OCI-LY1 (cell line): ENCODE data around the gene STK11.
A peak's percentile ranks its signal among the peaks of the same experiment; 100 is the strongest.

Experiments used
- H2AFZ ChIP-seq: fragments of 200-600 bp; sonication (generic), shearing (Covaris generic); 2 replicates; pipeline ENCODE4 v1.6.0; 2014; ENCODE audit warnings: antibody characterized with exemption, mild to moderate bottlenecking, low read length
- H3F3A ChIP-seq: fragments of 200-600 bp; sonication (generic), shearing (Covaris generic); 2 replicates; pipeline ENCODE4 v1.6.0; 2014; ENCODE audit warnings: mild to moderate bottlenecking, antibody characterized with exemption, low read length, moderate library complexity; ENCODE audit not compliant: insufficient read depth
- H3K27ac ChIP-seq: fragments of 200-600 bp; sonication (generic); 2 replicates; pipeline ENCODE4 v1.5.1; 2014; ENCODE audit warnings: low read length, mixed run types, mild to moderate bottlenecking, low read depth; ENCODE audit not compliant: poor library complexity, severe bottlenecking
- H3K27me3 ChIP-seq: fragments of 200-600 bp; sonication (generic); 2 replicates; pipeline ENCODE4 v1.6.0; 2014; ENCODE audit warnings: antibody characterized with exemption, mild to moderate bottlenecking, low read length, moderate library complexity; ENCODE audit not compliant: insufficient read depth
- H3K36me3 ChIP-seq: fragments of 200-600 bp; sonication (generic); 2 replicates; pipeline ENCODE4 v1.6.1; 2014; ENCODE audit warnings: mild to moderate bottlenecking, antibody characterized with exemption, low read length, moderate library complexity, mixed read lengths; ENCODE audit not compliant: insufficient read depth
- H3K4me1 ChIP-seq: fragments of 200-600 bp; sonication (generic); 2 replicates; pipeline ENCODE4 v1.5.1; 2014; ENCODE audit warnings: mild to moderate bottlenecking, low read length, moderate library complexity; ENCODE audit not compliant: insufficient read depth, severe bottlenecking
- H3K4me2 ChIP-seq: fragments of 200-600 bp; sonication (generic), shearing (Covaris generic); 2 replicates; pipeline ENCODE4 v1.6.1; 2014; ENCODE audit warnings: low read length
- H3K4me3 ChIP-seq: fragments of 200-600 bp; sonication (generic); 2 replicates; pipeline ENCODE4 v1.5.1; 2014; ENCODE audit warnings: low read length, low read depth, mild to moderate bottlenecking, mixed read lengths; ENCODE audit not compliant: poor library complexity, severe bottlenecking
- H3K79me2 ChIP-seq: fragments of 200-600 bp; shearing (Covaris generic); 2 replicates; pipeline ENCODE4 v1.6.1; 2016; ENCODE audit warnings: mixed run types, low read length, mixed read lengths; ENCODE audit not compliant: insufficient read depth
- H3K9ac ChIP-seq: fragments of 200-600 bp; sonication (generic), shearing (Covaris generic); 2 replicates; pipeline ENCODE4 v1.6.1; 2014; ENCODE audit warnings: mild to moderate bottlenecking, low read length, mixed read lengths
- H3K9me2 ChIP-seq: fragments of 200-600 bp; sonication (generic), shearing (Covaris generic); 2 replicates; pipeline ENCODE4 v1.6.1; 2014; ENCODE audit warnings: low read depth, mild to moderate bottlenecking, low read length, mixed read lengths
- H3K9me3 ChIP-seq: fragments of 200-600 bp; shearing (Covaris generic); 2 replicates; pipeline ENCODE4 v1.6.1; 2014; ENCODE audit warnings: low read length, mixed read lengths
- H4K20me1 ChIP-seq: fragments of 200-600 bp; sonication (generic), shearing (Covaris generic); 2 replicates; pipeline ENCODE4 v1.6.0; 2016; ENCODE audit warnings: mild to moderate bottlenecking, low read length; ENCODE audit not compliant: insufficient read depth
- CTCF ChIP-seq: fragments of 200-600 bp; sonication (generic), shearing (Covaris generic); IDR thresholded peaks from 2 replicates; pipeline ENCODE4 v1.5.1; 2017; ENCODE audit warnings: mild to moderate bottlenecking, antibody characterized with exemption, low read length, moderate library complexity, mixed read lengths
- EZH2 ChIP-seq: fragments of 200-600 bp; sonication (generic), shearing (Covaris generic); IDR thresholded peaks from 2 replicates; pipeline ENCODE4 v1.8.0; 2017; ENCODE audit warnings: borderline replicate concordance, mixed run types, mild to moderate bottlenecking, antibody characterized with exemption, low read length, moderate library complexity, mixed read lengths

STK11 gene

GRCh38 chr19:1266916-1267476 is 61.4 kb downstream of the STK11 start:
- Histone ChIP-seq H3F3A (0 out of 2 replicates have a peak, but pooled peaks cover 5% of the 10 kb centered on the region), H3K27me3 (no peaks in the 10 kb centered on the region), H3K36me3 (peaks cover 24% of the 10 kb centered on the region), H2AFZ (no peak overlapping the region), H3K4me3 (peak overlapping the region; percentile 93), H3K79me2 (peaks cover 16% of the 10 kb centered on the region), H3K9me3 (no peaks in the 10 kb centered on the region), H3K9me2 (no peaks in the 10 kb centered on the region), H3K4me1 (peaks cover 82% of the 10 kb centered on the region), H3K27ac (peak overlapping the region; percentile 89), H4K20me1 (no peaks in the 10 kb centered on the region), H3K4me2 (peak overlapping the region; percentile 64), H3K9ac (peak overlapping the region; percentile 49; the same call in 1 of the 2 replicates)
- TF ChIP-seq EZH2: no peak
- peak; percentile 89 for TF ChIP-seq CTCF

- peaks cover 16% of the 10 kb centered on the region for H3K79me2 ChIP-seq
- TF ChIP-seq EZH2: no peak
- TF ChIP-seq CTCF: no peak
- peaks cover 31% of the 10 kb centered on the region for H3K36me3 ChIP-seq
- H3K9me3 ChIP-seq: no peaks in the 10 kb centered on the region
- H3K4me3 ChIP-seq: peak overlapping the region; percentile 93
- peaks cover 80% of the 10 kb centered on the region for H3K4me1 ChIP-seq
- peaks cover 11% of the 10 kb centered on the region; the same call in 1 of the 2 replicates for H3F3A ChIP-seq
- H3K4me2 ChIP-seq: peak overlapping the region; percentile 64
- no peaks in the 10 kb centered on the region for H3K9me2 ChIP-seq
- peak overlapping the region; percentile 18 for H3K27ac ChIP-seq
- peak overlapping the region; percentile 7; the same call in 1 of the 2 replicates for H3K9ac ChIP-seq
- H4K20me1 ChIP-seq: no peaks in the 10 kb centered on the region
- H3K27me3 ChIP-seq: no peaks in the 10 kb centered on the region
- no peak overlapping the region for H2AFZ ChIP-seq
Measured at GRCh38 chr19:1267477-1268225, 62.1 kb downstream of the STK11 start.

- Histone ChIP-seq H3K4me1 (peaks cover 78% of the 10 kb centered on the region), H3K79me2 (peaks cover 16% of the 10 kb centered on the region), H2AFZ (no peak overlapping the region), H3F3A (peaks cover 16% of the 10 kb centered on the region), H3K9me2 (no peaks in the 10 kb centered on the region), H3K27me3 (no peaks in the 10 kb centered on the region), H4K20me1 (no peaks in the 10 kb centered on the region), H3K9me3 (no peaks in the 10 kb centered on the region), H3K4me2 (peak overlapping the region; percentile 64), H3K9ac (peak overlapping the region; percentile 14; the same call in 1 of the 2 replicates), H3K27ac (peak overlapping the region; percentile 18), H3K4me3 (peak overlapping the region; percentile 93), H3K36me3 (peaks cover 39% of the 10 kb centered on the region)
- TF ChIP-seq CTCF: no peak; the same call in 1 of the 2 replicates
- no peak for TF ChIP-seq EZH2
Measured at GRCh38 chr19:1268226-1269064, 62.9 kb downstream of the STK11 start.
